DMS114 treated with DMSO at 0.1 percent for 48 hours (cell line): Measurements from ENCODE around the gene CCDC187.

Experiments
- DNase-seq: peaks from one replicate; lab custom pipeline; 2025; ENCODE audit not compliant: unreplicated experiment; lab: John Stamatoyannopoulos, UW

The CCDC187 gene

GRCh38 chr9:136300016-136300545, 3.8 kb downstream of the CCDC187 start:
- no peak for DNase-seq

- DNase-seq = no peak
Observed at GRCh38 chr9:136299541-136299940, 4.4 kb downstream of the CCDC187 start.

DNA sequence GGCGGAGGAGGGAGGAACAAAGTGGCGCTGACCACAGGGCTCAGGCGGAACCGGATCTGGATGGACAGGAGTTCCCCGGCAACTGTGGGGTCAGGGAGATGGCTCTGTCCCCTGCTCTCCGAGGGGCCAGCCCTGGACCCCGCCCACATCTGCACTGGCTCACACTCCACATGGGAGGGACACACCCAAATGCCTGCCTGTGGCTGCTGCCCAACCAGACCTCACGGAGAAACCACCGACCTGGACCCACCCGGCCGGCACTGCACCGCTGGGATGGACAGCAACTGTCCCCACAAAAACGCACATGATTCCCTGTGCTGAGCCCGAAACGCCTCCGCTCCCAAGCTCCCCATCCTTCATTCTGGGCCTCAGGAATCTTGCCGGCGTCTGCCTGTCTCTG, 4.8 kb downstream of the CCDC187 start:
- no peak for DNase-seq

DNA sequence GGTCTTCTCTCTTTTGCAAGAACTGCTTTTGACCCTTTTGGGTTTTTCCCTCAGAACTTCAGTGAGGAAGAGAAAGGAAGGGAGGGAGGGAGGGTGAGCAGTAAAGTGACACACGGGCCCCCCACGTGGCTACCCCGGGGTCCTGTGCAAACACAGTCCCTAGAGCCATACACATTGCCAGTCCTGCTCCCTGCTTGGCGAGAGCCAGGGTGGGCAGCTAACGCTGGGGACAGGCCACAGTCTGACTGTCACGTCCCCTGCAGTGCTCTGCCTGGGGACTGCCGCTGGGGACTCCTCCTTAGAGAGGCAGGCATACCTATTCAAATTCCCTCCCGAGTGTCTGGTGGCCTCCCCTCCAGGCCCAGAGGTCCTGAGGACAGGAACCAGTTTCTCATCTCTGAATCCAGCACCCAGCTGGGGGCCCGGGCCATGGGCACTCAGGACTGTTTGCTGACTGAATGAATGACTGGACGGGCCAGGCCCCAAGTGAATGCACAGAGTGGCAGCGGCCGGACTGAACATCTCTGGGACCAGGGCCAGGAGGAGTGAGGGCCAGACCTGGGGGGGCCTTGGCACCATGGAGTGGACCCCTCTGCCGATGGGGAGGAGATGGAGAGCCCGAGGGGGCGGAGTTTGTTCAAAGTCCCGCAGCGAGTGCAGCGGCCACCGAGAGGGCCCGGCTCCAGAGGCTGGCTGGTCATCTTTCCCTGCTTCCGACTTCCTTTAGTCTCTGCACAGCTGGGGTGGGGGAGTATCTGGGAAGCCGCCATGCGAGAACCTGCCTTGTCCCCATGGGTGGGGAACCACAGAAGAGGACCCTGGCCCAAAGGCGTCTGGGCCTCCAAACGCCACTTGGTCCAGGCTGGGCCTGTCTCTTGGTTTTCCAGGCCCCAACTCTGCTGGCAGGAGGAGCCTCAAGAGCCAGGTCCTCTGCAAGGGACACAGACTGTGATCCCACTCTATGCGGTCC, 5.8 kb downstream of the CCDC187 start:
- DNase-seq = no peak

GRCh38 chr9:136297016-136297691, 6.7 kb downstream of the CCDC187 start:
- DNase-seq = no peak

DNA sequence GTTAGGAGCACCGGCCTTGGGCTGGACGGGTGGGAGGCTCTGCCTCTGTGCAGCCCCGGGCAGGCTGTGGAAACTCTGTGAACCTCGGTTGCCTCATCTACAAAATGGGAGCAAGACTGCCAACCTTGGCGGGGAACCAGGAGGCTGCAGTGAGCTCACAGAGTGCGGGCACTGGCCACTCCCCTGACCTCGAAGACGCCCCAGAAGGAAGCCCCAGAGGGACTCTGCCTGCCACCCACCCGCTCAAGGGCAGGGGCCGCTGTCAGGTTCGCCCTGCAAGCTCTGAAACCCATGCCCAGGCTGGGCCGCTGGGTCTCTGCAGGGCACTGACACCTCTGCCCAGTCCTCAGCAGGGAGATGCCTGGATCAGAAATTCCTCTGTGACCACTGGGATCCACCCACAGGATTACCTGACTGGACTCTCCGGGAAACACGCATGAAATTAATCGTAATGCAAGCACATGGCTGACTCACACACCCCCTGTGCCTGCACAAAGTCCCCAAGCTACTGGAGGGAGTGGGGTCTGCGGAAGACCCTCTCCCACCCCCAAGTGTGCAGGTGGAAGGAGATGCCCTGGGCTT, 7.4 kb downstream of the CCDC187 start:
- no peak for DNase-seq

GRCh38 chr9:136295542-136296433, 8.1 kb downstream of the CCDC187 start:
- DNase-seq = no peak

GRCh38 chr9:136295055-136295454, 8.8 kb downstream of the CCDC187 start:
- DNase-seq = no peak

- no peak for DNase-seq
Observed at GRCh38 chr9:136294437-136294836, 9.5 kb downstream of the CCDC187 start.

DNA sequence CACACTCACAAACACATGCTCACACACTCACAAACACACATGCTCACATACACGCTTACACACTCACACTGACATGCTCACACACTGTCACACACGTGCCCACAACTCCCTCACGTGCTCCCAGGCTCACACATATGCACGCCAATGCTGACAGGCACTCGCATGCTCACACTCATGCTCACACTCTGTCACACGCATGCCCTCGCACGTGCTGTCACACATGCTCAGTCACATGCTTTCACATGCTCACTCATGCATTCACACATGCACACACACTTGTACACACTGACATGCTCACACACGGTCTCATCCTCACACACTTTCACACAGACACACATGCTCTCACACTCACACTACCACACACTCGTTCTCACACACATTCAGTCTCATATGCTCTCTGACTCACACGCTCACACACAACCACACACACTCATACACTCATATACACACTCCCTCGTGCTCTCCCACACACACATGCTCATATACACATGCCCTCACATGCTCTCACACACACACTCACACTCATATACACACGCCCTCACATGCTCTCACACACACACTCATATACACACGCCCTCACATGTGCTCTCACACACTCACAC, 10.3 kb downstream of the CCDC187 start:
- DNase-seq = no peak

GRCh38 chr9:136292591-136293448, 11.1 kb downstream of the CCDC187 start:
- no peak for DNase-seq

DNA sequence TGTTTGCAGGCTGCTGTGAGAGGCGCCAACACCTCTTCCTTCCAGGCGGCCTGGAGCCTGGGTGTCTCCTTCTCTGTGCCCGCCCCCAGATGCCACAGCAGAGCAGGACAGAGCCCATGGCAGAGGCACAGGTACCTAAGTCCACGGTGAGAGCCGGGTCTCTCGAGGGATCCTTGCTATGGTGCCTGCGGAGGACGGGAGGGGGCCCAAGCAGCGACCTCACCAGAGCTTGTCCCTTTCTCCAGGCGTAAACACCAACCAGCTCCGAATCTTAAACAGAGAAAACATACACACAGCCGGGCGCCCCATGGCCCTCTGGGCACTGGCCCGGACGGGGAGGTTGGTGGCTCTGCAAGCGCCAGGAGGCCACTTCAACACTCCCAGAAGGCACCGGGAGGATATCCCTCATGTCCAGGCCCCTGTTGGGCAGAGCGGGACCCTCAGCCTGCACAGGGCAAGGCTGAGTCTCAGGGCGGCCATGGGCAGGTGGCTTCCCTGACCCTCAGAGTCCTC, 11.8 kb downstream of the CCDC187 start:
- no peak for DNase-seq

DNA sequence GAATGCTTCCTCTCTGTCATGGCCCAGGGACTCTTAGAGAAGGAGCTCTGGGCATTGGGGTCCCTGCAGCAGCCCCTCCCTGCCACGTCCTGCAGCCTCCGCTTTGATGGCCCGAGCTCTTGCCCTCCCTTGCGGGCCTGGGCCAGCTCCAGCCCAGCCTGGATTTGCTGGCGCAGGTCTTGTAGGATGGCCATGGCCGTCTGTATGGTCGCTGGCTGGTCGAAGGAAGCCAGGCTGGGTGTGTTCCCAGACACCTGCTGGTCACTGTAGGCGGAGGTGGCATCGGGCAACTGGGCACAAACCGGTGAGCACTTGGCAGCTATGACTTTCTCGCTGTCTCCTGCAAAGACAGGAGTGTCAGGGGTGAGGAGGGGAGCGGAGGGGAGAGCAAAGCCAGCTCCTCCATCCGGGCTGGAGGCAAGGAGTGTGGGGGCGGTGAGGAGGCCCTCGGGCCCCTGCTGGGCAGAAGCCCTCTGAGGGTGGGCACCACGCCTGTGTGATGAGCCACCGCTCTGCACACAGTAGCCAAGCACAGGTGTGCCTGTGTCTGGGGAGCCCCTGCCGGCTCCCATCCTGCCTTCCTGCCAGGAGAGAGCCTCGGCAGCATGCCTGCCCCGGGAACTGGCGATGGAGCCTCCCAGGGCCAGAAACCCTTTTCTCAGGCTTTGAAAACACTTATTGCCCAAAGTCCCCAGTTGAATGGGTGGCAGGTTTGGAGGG, 12.4 kb downstream of the CCDC187 start:
- DNase-seq = no peak

- DNase-seq = no peak
Observed at GRCh38 chr9:136290508-136291000, 13.3 kb downstream of the CCDC187 start.

DNA sequence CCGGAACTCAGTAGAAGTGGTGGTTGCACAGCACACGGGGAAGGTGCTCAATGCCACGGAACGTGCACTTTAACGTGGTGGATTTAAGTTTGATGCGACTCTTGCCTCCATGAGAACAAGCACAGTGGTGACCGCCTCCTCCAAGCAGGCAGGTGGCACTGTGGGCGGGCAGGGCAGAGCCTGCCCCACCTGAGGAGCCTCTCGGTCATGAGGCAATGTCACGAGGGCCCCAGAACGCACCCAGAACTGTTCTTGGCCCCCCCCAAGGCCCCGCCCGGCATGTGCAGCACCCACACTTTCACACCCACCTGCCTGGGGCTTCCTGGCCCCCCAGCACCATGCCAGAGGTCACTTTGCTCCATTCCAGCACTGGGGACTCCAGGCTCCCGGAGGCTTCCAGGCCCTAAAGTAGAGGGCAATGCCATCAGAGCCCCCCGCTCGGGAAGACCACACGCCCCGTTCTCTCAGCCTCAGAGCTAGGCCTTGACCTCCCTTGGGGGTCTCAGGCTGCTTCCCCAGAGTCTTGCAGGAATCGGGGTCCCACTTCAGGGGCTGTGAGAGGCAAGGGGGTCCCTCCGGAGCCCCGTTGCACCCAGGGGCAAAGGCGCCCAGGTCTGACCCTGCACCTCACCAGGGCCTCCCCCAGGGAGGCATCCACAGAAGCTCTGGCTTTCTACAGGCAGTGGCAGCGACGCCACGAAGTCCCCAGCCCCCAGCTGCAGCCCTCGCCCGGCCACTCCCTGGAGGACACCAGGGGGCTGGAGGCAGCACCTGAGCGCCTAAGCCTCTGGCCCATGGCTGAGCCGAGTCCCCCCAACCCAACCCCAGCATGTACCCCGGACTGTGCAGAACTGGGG, 14.0 kb downstream of the CCDC187 start:
- no peak for DNase-seq

DNA sequence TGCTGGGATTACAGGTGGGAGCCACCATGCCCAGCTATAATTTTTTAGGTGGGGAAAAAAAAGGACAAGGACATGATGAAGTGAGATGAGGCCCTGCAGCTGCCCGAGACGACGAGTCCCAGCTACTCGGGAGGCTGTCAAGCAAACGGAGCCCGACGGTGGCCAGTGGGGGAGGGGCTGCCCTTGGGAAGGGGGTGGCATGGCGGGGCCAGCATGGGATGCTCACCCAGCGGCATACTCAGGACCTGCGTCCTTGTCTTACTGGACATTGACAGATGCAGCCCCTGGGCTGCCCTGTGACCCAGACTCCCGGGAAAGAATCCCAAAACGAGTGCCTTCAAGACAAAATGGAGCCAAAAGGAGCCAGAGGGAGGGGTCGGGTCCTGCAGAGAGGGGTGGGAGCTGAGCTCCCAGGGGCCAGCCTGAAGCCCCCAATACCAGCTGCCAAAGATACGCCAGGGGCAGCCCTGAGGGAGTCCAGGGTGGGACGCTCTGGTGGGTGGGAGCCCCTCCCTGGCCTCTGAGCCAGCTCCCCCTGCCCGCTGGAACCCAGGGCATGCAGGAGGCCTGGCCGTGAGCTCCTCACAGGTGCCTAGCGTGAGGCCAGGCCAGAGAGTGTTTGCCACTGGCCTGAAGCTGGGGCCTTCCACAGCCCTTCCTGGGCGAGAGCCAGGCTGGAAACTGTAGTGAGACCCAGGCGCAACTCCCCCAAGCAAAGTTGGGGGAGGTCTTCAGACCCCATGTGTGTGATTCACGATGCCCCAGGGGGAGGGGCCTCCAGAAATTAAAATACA, 15.7 kb downstream of the CCDC187 start:
- no peak for DNase-seq

DNA sequence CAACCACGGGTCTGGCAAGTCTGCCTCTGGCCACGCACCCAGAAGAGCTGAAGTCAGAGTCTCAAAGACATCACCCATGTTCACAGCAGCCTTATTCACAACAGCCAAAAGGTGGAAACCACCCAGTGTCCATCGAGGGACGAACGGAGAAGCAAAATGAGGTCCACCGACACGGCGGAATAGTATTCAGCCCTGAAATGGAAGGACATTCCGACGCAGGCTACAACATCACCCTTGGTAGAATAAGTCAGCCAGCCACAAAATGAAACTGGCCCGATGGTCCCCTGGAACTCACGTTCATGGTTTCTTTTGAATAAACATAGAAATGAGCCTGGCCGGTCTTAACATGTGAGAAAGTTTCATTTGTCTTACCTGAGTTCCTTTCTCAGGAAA, 16.9 kb downstream of the CCDC187 start:
- no peak for DNase-seq
